PC-3 (cell line): ENCODE results near the gene PI4KA. TPM values are rescaled to one million over a fixed set of nuclear protein-coding genes. Genes with fewer than 3 reads are reported as not detected.
"Not testable (repeated sequence)": the region's sequence is repeated elsewhere in the genome, so short reads cannot be mapped to it uniquely, and the experiment has no call there.

Experiments
- ATAC-seq: fragments of 200-7000 bp; cut with Tn5 transposase; 2 replicates; pipeline ENCODE4 v1.9.1; 2020; ENCODE audit warnings: mild to moderate bottlenecking, moderate library complexity
- BruUV-seq: library from RNA; stranded (reverse); fragments of 400-500 nt; replicated peaks from 2 replicates; lab custom pipeline; 2021; lab: Mats Ljungman, UMichigan
- CTCF ChIA-PET: fragments of 300-600 bp; sonication (Branson Sonifier 250); formaldehyde crosslinking; loops from one replicate; lab custom pipeline; 2022; ENCODE audit warnings: antibody characterized with exemption; lab: Charles Lee
- POLR2A ChIA-PET: fragments of 300-600 bp; sonication (Branson Sonifier 250); formaldehyde crosslinking; loops from one replicate; lab custom pipeline; 2022; ENCODE audit warnings: antibody characterized with exemption; ENCODE audit not compliant: unreplicated experiment; lab: Charles Lee
- DNase-seq: peaks from one replicate; pipeline ENCODE4 v3.0.0-alpha.2; 2015
- H2AFZ ChIP-seq: fragments of 300-600 bp; sonication (generic); 2 replicates; pipeline ENCODE4 v1.6.0; 2016; ENCODE audit warnings: antibody characterized with exemption, low read length
- H3F3A ChIP-seq: fragments of 300-600 bp; sonication (generic); one replicate; pipeline ENCODE4 v1.6.0; 2017; ENCODE audit warnings: antibody characterized with exemption, low read length, control low read depth, mild to moderate bottlenecking; ENCODE audit not compliant: unreplicated experiment
- H3K27ac ChIP-seq: fragments of 300-600 bp; sonication (generic); 2 replicates; pipeline ENCODE4 v1.5.1; 2016; ENCODE audit warnings: mild to moderate bottlenecking, low read length
- H3K27me3 ChIP-seq: fragments of 300-600 bp; sonication (generic); 2 replicates; pipeline ENCODE4 v1.6.1; 2016; ENCODE audit warnings: low read length, mixed read lengths
- H3K36me3 ChIP-seq: fragments of 300-600 bp; sonication (generic); 2 replicates; pipeline ENCODE4 v1.6.1; 2016; ENCODE audit warnings: low read depth, mixed run types, low read length, mixed read lengths
- H3K4me1 ChIP-seq: fragments of 300-600 bp; sonication (generic); 2 replicates; pipeline ENCODE4 v1.5.1; 2016; ENCODE audit warnings: low read length; ENCODE audit not compliant: insufficient read depth
- H3K4me2 ChIP-seq: fragments of 300-600 bp; sonication (generic); 2 replicates; pipeline ENCODE4 v1.6.0; 2016; ENCODE audit warnings: low read length
- H3K4me3 ChIP-seq: fragments of 300-600 bp; sonication (generic); 2 replicates; pipeline ENCODE4 v1.5.1; 2016; ENCODE audit warnings: mild to moderate bottlenecking, low read length, mixed read lengths
- H3K79me2 ChIP-seq: fragments of 300-600 bp; sonication (generic); 2 replicates; pipeline ENCODE4 v1.6.1; 2017; ENCODE audit warnings: low read length, mixed read lengths
- H3K9ac ChIP-seq: fragments of 300-600 bp; sonication (generic); 2 replicates; pipeline ENCODE4 v1.6.0; 2016; ENCODE audit warnings: mild to moderate bottlenecking, low read length
- H3K9me2 ChIP-seq: fragments of 300-600 bp; sonication (generic); replicated peaks from 2 replicates; pipeline ENCODE4 v1.6.1; 2016; ENCODE audit warnings: mixed run types, low read length, mixed read lengths
- H3K9me3 ChIP-seq: fragments of 300-600 bp; sonication (generic); 2 replicates; pipeline ENCODE4 v1.6.1; 2016; ENCODE audit warnings: low read length, mixed read lengths
- H4K20me1 ChIP-seq: fragments of 300-600 bp; sonication (generic); 2 replicates; pipeline ENCODE4 v1.6.1; 2016; ENCODE audit warnings: low read length, mixed read lengths
- CTCF ChIP-seq: fragments of 300-600 bp; sonication (generic); conservative IDR thresholded peaks from 2 replicates; pipeline ENCODE4 v1.5.1; 2017; ENCODE audit warnings: antibody characterized with exemption, low read depth, mild to moderate bottlenecking, low read length
- EZH2 ChIP-seq: fragments of 300-600 bp; sonication (generic); IDR thresholded peaks from one replicate; pipeline ENCODE4 v1.6.1; 2017; ENCODE audit warnings: antibody characterized with exemption, mild to moderate bottlenecking, low read length; ENCODE audit not compliant: unreplicated experiment
- EZH2phosphoT487 ChIP-seq: fragments of 300-600 bp; sonication (generic); IDR thresholded peaks from 2 replicates; pipeline ENCODE4 v1.6.1; 2018; ENCODE audit warnings: mild to moderate bottlenecking, antibody characterized with exemption, low read length, borderline replicate concordance
- intact Hi-C: fragments of 100-400 bp; cut with micrococcal nuclease; formaldehyde crosslinking; loops from 2 replicates; pipeline ENCODE4 v1.9.0; 2023
- total RNA-seq: library from RNA; depleted of rRNA; stranded (reverse); fragments of >200 nt; gene quantifications from 2 replicates; pipeline ENCODE4 v1.2.3, GENCODE V29; 2014

The PI4KA gene
- total RNA-seq, 1 experiment from 2014 or later = 39.7 TPM

DNA sequence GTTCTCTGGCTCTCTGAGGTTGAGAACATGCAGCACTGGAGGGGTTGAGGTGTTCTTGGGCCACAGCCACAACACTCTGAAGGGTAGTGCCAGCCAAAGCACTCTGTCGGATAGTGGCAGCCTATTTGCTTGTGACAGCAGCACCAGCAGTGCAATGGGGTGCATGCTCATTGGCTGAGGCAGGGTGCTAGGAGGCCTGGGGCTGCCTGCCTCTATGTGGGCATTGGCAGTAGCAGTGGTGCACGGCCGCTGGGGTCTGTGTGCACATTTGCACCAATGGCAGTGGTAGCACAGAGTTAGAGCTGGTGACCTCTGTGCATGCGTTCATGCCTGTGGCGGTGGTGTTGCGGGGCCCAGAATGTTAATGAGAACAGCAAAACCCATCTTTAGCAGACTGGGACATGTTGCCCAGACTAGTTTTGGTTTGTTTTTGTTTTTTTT, 25.4 kb downstream of the PI4KA start:
- ATAC-seq (no peak), DNase-seq (no peak)
- Histone ChIP-seq H3K36me3 (peaks cover 10% of the 10 kb centered on the region; the same call in 1 of the 2 replicates), H3K79me2 (no peaks in the 10 kb centered on the region), H3K27me3 (no peaks in the 10 kb centered on the region), H3K27ac (no peak overlapping the region), H3K4me1 (no peaks in the 10 kb centered on the region), H3F3A (no peaks in the 10 kb centered on the region), H2AFZ (no peak overlapping the region), H3K9ac (no peak overlapping the region), H3K4me3 (no peak overlapping the region), H3K9me2 (no peaks in the 10 kb centered on the region), H3K9me3 (no peaks in the 10 kb centered on the region), H4K20me1 (no peaks in the 10 kb centered on the region), H3K4me2 (no peak overlapping the region)
- ChIA-PET POLR2A (no interaction called here), CTCF (no interaction called here)
- intact Hi-C loops = no loop called here
- TF ChIP-seq EZH2 = no peak
- TF ChIP-seq EZH2phosphoT487 = no peak
- TF ChIP-seq CTCF = no peak
- no TSS peak for BruUV-seq

DNA sequence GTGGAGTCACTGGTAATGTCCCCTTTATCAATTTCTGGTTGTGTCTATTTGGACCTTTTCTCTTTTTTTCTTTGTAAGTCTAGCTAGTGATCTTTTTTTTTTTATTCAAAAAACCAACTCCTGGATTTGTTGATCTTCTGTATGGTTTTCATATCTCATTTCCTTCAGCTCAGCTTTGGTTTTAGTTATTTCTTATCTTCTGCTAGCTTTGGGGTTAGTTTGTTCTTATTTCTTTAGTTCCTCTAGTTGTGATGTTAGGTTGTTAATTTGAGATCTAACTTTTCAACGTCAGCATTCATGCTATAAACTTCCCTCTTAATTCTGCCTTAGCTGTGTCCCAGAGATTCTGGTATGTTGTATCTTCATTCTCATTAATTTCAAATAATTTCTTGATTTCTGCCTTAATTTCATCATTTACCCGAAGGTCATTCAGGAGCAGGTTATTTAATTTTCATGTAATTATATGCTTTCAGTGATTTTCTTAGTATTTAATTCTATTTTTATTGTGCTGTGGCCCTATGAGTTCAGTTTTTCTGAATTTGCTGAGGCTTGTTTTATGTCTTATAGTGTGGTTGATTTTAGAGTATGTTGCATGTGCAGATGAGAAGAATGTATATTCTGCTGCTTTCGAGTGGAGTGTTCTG, 29.0 kb downstream of the PI4KA start:
- CTCF ChIA-PET = no interaction called here
- Histone ChIP-seq H3K27ac (no peak overlapping the region), H3K4me1 (no peaks in the 10 kb centered on the region), H3K9me3 (no peaks in the 10 kb centered on the region), H3K9me2 (no peaks in the 10 kb centered on the region), H3K9ac (no peak overlapping the region), H2AFZ (no peak overlapping the region), H3F3A (no peaks in the 10 kb centered on the region), H3K36me3 (peaks cover 10% of the 10 kb centered on the region; the same call in 1 of the 2 replicates), H3K4me3 (no peak overlapping the region), H4K20me1 (no peaks in the 10 kb centered on the region), H3K79me2 (no peaks in the 10 kb centered on the region), H3K27me3 (no peaks in the 10 kb centered on the region), H3K4me2 (no peak overlapping the region)
- DNase-seq = no peak
- TF ChIP-seq EZH2 (no peak), EZH2phosphoT487 (no peak)
- intact Hi-C loops = no loop called here
- ATAC-seq = no peak
- no TSS peak for BruUV-seq
- POLR2A ChIA-PET = no interaction called here

- H3K27ac ChIP-seq, H3K4me2 ChIP-seq, H4K20me1 ChIP-seq, intact Hi-C loops, H2AFZ ChIP-seq, H3K4me3 ChIP-seq, H3K9ac ChIP-seq, DNase-seq, H3K79me2 ChIP-seq, H3K4me1 ChIP-seq, H3K36me3 ChIP-seq, POLR2A ChIA-PET, BruUV-seq, H3F3A ChIP-seq, CTCF ChIA-PET, H3K27me3 ChIP-seq, H3K9me2 ChIP-seq, H3K9me3 ChIP-seq, ATAC-seq: not testable (repeated sequence)
Measured at GRCh38 chr22:20826373-20827152, 32.0 kb downstream of the PI4KA start.
